Colonic mucosa (tissue), 4 donors: ENCODE results near the gene MACROD2. TPM values are rescaled to one million over a fixed set of nuclear protein-coding genes. Genes with fewer than 3 reads are reported as not detected.

Experiments used
- DNase-seq: peaks from one replicate; pipeline ENCODE4 v3.0.0-alpha.2; 2020
- H3K27ac ChIP-seq: fragments of 200-600 bp; one replicate; pipeline ENCODE4 v1.8.0; 2021
- H3K27me3 ChIP-seq: fragments of 200-600 bp; one replicate; pipeline ENCODE4 v1.8.0; 2021
- H3K36me3 ChIP-seq: fragments of 200-600 bp; one replicate; pipeline ENCODE4 v1.8.0; 2021
- H3K4me1 ChIP-seq: fragments of 200-600 bp; one replicate; pipeline ENCODE4 v1.8.0; 2021; ENCODE audit warnings: mild to moderate bottlenecking
- H3K4me3 ChIP-seq: fragments of 200-600 bp; one replicate; pipeline ENCODE4 v1.8.0; 2021
- H3K9ac ChIP-seq, 2 donors: one replicate each; pipeline ENCODE4 v1.7.0; 2013; ENCODE audit warnings: control low read depth in 2 of 2, low read depth in 2 of 2, low read length in 2 of 2
- H3K9me3 ChIP-seq: fragments of 200-600 bp; one replicate; pipeline ENCODE4 v1.8.0; 2021
- intact Hi-C: fragments of 100-400 bp; cut with DNase I; formaldehyde crosslinking; loops from one replicate; pipeline ENCODE4 v1.14.1; 2022
- total RNA-seq, 2 donors: library from RNA; stranded (reverse); fragmentation: NEBNext Ultra II Directional in 1 of 2; extraction: Animal tissue kit (Norgen Biotek cat#: 25700) in 1 of 2; gene quantifications; one replicate each; pipeline ENCODE4 v1.2.1, GENCODE V29; 2021
- TF ChIP-seq, protein P1 (sequence below): fragments of 200-600 bp; IDR thresholded peaks from one replicate; pipeline ENCODE4 v1.8.0; 2022; ENCODE audit warnings: antibody characterized with exemption, mild to moderate bottlenecking
- donor health status: healthy.
- donor health status: DM: no; HTN: no; CAD: no.
- donor health status: DM: no; HTN: no; CAD: no.

Gene MACROD2
- total RNA-seq, 2 donors from 2014 or later: 3.2 to 3.3 TPM

DNA sequence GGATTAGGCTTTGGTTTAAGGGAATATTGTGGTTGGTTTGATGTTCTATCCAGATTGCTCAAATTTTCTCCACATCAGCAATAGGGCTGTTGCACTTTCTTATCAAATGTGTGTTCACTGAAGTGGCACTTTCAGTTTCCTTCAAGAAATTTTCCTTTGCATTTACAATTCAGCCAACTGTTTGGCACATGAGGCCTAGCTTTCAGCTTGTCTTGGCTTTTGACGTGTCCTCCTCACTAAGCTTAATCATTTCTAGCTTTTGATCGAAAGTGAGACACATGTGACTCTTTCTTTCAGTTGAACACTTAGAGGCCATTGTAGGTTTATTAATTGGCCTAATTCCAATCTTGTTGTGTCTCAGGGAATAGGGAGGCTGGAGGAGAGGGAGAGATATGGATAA, 237.3 kb downstream of the MACROD2 start:
- no peaks in the 10 kb centered on the region for H3K4me1 ChIP-seq
- H3K36me3 ChIP-seq: no peaks in the 10 kb centered on the region
- H3K9ac ChIP-seq: no peak overlapping the region
- TF ChIP-seq, protein P1, sequence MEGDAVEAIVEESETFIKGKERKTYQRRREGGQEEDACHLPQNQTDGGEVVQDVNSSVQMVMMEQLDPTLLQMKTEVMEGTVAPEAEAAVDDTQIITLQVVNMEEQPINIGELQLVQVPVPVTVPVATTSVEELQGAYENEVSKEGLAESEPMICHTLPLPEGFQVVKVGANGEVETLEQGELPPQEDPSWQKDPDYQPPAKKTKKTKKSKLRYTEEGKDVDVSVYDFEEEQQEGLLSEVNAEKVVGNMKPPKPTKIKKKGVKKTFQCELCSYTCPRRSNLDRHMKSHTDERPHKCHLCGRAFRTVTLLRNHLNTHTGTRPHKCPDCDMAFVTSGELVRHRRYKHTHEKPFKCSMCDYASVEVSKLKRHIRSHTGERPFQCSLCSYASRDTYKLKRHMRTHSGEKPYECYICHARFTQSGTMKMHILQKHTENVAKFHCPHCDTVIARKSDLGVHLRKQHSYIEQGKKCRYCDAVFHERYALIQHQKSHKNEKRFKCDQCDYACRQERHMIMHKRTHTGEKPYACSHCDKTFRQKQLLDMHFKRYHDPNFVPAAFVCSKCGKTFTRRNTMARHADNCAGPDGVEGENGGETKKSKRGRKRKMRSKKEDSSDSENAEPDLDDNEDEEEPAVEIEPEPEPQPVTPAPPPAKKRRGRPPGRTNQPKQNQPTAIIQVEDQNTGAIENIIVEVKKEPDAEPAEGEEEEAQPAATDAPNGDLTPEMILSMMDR: no peak
- H3K27me3 ChIP-seq: no peaks in the 10 kb centered on the region
- no peaks in the 10 kb centered on the region for H3K9me3 ChIP-seq
- no peak overlapping the region for H3K4me3 ChIP-seq
- H3K27ac ChIP-seq: no peak overlapping the region
- DNase-seq: no peak
- intact Hi-C loops: no loop called here

DNA sequence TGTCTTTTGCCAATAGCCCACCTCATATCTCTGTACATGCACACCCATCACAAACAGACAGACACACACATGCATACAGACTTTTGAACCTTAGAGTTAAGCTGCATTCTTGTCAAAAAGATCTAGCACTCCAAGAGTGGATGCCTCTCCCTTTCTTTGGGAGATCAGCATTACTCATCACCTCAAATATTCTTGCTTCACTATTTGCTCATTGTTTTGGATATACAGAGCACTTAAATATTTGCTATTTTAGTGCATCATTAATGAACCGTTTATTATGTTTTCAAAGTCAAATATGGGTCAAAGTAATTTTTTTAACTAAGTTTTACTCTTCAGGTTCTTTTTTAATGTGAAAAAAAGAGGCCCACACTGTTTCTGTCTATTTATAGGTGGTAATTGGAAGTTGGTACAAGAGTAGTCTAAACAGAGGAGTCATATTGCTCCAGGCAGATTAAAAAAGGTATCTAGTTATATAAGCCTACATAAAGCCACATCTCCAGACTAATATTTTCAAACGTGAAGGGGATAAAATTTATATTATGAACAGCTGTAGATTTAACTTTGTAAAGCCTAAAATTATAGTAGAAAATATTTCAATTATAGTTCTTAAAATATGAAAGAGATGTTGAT, 239.5 kb downstream of the MACROD2 start:
- Histone ChIP-seq H3K4me3 (no peak overlapping the region), H3K36me3 (no peaks in the 10 kb centered on the region), H3K9me3 (no peaks in the 10 kb centered on the region), H3K27ac (no peak overlapping the region), H3K4me1 (no peaks in the 10 kb centered on the region), H3K9ac (no peak overlapping the region), H3K27me3 (no peaks in the 10 kb centered on the region)
- TF ChIP-seq, protein P1: no peak
- no peak for DNase-seq
- intact Hi-C loops: no loop called here

DNA sequence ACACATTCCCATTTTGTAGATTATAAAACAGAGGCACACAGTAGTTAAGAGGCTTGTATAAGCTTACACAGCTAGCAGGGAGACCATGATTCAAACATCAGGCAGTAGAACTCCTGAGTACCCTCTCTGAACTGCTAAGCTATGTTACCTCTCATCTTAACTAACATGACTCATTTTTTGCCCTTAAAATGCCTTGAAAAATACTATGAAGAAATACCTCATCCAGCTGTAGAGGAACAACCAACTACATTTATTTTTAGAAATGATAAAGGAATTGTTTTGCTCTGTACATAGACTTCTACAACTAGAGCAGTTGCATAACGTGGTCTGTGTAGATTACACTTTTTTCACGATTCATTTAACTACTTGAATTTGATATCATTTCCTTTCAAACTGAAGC, 240.0 kb downstream of the MACROD2 start:
- Histone ChIP-seq H3K36me3 (no peaks in the 10 kb centered on the region), H3K27me3 (no peaks in the 10 kb centered on the region), H3K27ac (no peak overlapping the region), H3K4me3 (no peak overlapping the region), H3K9me3 (no peaks in the 10 kb centered on the region), H3K4me1 (no peaks in the 10 kb centered on the region), H3K9ac (no peak overlapping the region)
- TF ChIP-seq, protein P1: no peak
- DNase-seq: no peak
- intact Hi-C loops: no loop called here

DNA sequence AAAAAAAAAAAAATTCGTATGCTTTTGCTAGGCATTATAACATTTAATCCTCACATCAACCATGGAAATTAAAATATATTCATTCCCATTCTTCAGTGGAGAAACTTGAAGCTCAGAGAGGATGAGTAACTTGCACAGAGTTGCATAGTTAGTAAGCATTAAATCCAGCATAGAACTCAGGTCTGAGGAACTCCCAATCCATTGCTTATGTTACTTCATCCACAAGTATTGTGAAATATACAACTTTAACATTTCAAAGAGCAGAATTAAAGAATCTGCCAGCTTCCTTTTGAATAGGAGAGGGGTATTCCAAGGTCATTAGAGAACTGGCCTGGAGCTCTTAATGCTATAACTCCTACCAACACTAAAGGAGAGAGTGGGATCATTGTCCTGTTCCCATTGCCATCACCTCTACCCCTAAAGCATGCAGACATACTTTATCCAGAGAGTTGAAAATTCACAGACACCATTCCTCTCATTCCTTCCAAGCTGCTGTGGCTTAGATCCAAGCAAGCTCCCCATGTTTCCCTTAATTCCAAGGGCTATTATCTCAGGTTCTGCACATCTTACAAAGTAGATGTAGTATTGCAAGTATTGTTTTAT, 250.2 kb downstream of the MACROD2 start:
- TF ChIP-seq, protein P1: no peak
- Histone ChIP-seq H3K9me3 (no peaks in the 10 kb centered on the region), H3K27me3 (no peaks in the 10 kb centered on the region), H3K27ac (no peak overlapping the region), H3K4me3 (no peak overlapping the region), H3K4me1 (no peaks in the 10 kb centered on the region), H3K36me3 (no peaks in the 10 kb centered on the region), H3K9ac (no peak overlapping the region)
- no peak for DNase-seq
- intact Hi-C loops: no loop called here

DNA sequence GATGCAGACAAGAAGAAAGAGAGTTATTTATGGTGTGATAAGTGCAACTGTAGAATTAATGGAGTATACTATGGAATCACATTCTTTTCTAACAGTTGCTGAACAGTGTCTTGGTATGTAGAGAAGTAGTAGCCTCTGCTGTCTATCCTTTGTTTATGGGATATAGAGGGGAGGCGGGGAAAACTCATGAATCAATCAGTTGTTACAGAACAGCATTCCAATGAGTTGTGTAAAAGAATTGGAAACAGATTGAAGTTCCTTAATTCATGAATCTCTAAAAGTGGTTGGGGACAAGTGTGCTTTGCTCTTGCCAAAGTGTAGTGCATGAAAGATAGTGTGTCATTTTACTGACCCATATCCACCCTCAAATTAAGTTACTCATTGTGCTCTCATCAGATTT, 264.4 kb downstream of the MACROD2 start:
- H3K27ac ChIP-seq: no peak overlapping the region
- no peaks in the 10 kb centered on the region for H3K4me1 ChIP-seq
- no peak overlapping the region for H3K9ac ChIP-seq
- no peak for DNase-seq
- H3K36me3 ChIP-seq: no peaks in the 10 kb centered on the region
- H3K4me3 ChIP-seq: no peak overlapping the region
- H3K9me3 ChIP-seq: no peaks in the 10 kb centered on the region
- TF ChIP-seq, protein P1: no peak
- intact Hi-C loops: no loop called here
- H3K27me3 ChIP-seq: no peaks in the 10 kb centered on the region
